Measurements from ENCODE around the gene INTS13. TPM values are rescaled to one million over a fixed set of nuclear protein-coding genes. Genes with fewer than 3 reads are reported as not detected.
A peak's percentile ranks its signal among the peaks of the same experiment; 100 is the strongest.

Gene INTS13
- total RNA-seq, 1 experiment from 2014 or later = 55.4 TPM

- Histone ChIP-seq H3K36me3 (replicated peaks; ENCODE audit: control insufficient read depth, insufficient read depth, low read length) (no peaks in the 10 kb centered on the region), H3K27me3 (ENCODE audit: control insufficient read depth, insufficient read depth, low read length) (no peaks in the 10 kb centered on the region), H3K4me3 (ENCODE audit: insufficient read depth, low read depth, low read length) (no peak overlapping the region)
- DNase-seq = no peak
Measured at GRCh38 chr12:26940516-26941214, 2.9 kb upstream of the INTS13 start.

DNA sequence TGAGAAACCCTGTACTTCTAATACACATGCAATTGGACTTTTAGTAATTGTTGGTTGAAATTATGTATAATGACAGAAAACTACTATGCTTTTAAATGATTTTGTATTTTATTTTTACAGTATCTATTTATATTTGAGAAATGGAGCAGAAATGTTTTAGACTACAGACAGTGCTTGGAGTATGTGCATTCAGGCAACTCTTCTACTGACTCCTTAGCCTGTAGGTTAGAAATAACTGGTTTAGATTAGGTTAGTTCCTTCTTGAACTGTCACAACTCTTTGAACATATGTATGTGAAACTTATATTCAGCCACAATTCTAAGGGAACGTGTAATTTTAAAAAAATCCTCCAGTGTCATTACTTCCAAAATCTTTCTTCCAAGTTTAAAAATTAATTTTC, 2.2 kb upstream of the INTS13 start:
- Histone ChIP-seq H3K36me3 (replicated peaks; ENCODE audit: control insufficient read depth, insufficient read depth, low read length) (peaks cover 2% of the 10 kb centered on the region; the same call in 1 of the 2 replicates), H3K27me3 (ENCODE audit: control insufficient read depth, insufficient read depth, low read length) (no peaks in the 10 kb centered on the region), H3K4me3 (ENCODE audit: insufficient read depth, low read depth, low read length) (no peak overlapping the region)
- DNase-seq = no peak

DNA sequence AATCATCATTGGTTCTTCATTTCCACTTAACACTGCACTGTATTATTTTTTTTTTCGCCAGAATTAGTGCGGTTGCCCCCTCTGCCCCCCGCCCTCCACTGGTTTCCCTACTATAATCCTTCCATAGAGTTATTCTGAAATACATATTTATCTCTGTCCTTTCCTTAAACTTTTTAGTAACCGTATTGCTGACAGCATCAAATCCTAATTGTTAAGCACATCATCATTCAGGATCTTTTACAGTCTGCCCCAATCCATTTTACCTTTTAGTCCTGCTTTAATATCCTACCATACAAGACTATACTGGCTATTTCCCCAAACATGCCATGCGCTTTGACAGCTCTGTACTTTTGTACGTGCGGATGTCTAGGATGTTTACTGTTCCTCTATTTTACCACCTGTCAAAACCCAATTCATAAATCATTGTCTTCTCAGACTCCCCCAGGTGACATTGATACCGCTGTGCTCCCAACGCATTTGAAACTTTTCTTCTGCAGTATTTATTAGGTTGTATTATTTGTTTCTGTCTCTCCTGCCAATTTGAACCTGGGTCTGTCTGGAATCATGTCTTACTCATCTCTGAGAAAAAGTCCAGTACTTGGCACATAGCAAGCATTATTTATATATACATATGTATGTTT, 1.5 kb upstream of the INTS13 start:
- Histone ChIP-seq H3K27me3 (ENCODE audit: control insufficient read depth, insufficient read depth, low read length) (no peaks in the 10 kb centered on the region), H3K4me3 (ENCODE audit: insufficient read depth, low read depth, low read length) (peak overlapping the region; percentile 92), H3K36me3 (replicated peaks; ENCODE audit: control insufficient read depth, insufficient read depth, low read length) (peaks cover 2% of the 10 kb centered on the region; the same call in 1 of the 2 replicates)
- DNase-seq = no peak

DNA sequence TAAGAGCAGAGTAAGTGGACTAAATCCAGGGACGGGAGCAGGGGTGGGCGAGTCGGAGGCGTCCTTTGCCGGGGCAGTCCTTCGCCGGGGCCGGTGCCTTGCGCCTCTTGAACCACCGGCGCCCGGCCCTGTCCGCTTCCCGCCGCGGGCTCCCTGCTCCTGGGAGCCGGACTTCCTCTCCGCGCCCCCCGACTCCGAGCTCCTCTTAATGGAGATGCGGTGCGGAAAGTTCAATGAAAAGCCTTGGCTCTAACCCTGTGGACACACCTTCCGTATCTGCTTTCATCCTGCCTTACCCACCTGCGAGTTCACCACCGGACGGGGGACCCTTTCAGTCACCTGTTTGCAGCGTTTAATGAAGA, 901 bp upstream of the INTS13 start:
- H3K27me3 ChIP-seq (ENCODE audit: control insufficient read depth, insufficient read depth, low read length) = no peaks in the 10 kb centered on the region
- peaks cover 2% of the 10 kb centered on the region; the same call in 1 of the 2 replicates for H3K36me3 ChIP-seq (replicated peaks; ENCODE audit: control insufficient read depth, insufficient read depth, low read length)
- H3K4me3 ChIP-seq (ENCODE audit: insufficient read depth, low read depth, low read length) = peak overlapping the region; percentile 92
- no peak for DNase-seq

DNA sequence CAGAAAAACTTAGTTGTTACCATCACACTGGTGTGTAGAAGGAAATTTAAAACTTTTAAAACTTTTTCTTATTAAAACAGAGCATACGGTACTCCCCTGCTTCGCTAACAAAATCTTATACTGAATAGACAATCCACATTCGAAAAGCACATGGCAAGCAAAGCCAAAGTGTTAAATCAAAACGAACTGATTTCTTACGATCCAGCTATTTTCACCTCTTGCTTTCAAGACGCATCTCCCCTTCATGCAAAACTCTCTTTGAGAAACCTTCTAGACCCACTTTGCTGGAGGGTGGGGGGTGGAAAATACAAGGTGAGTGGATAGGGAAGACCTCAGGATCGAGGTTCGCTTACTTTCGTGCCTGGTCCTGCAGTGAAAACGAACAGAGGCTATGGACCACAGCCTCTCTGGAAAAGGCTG, 328 bp downstream of the INTS13 start:
- no peaks in the 10 kb centered on the region for H3K27me3 ChIP-seq (ENCODE audit: control insufficient read depth, insufficient read depth, low read length)
- peak overlapping the region; percentile 92 for H3K4me3 ChIP-seq (ENCODE audit: insufficient read depth, low read depth, low read length)
- no peak for DNase-seq
- H3K36me3 ChIP-seq (replicated peaks; ENCODE audit: control insufficient read depth, insufficient read depth, low read length) = peaks cover 2% of the 10 kb centered on the region; the same call in 1 of the 2 replicates

GRCh38 chr12:26936559-26937442, 980 bp downstream of the INTS13 start:
- H3K4me3 ChIP-seq (ENCODE audit: insufficient read depth, low read depth, low read length) = peak overlapping the region; percentile 92
- peaks cover 4% of the 10 kb centered on the region; the same call in 1 of the 2 replicates for H3K36me3 ChIP-seq (replicated peaks; ENCODE audit: control insufficient read depth, insufficient read depth, low read length)
- no peak for DNase-seq
- H3K27me3 ChIP-seq (ENCODE audit: control insufficient read depth, insufficient read depth, low read length) = no peaks in the 10 kb centered on the region

DNA sequence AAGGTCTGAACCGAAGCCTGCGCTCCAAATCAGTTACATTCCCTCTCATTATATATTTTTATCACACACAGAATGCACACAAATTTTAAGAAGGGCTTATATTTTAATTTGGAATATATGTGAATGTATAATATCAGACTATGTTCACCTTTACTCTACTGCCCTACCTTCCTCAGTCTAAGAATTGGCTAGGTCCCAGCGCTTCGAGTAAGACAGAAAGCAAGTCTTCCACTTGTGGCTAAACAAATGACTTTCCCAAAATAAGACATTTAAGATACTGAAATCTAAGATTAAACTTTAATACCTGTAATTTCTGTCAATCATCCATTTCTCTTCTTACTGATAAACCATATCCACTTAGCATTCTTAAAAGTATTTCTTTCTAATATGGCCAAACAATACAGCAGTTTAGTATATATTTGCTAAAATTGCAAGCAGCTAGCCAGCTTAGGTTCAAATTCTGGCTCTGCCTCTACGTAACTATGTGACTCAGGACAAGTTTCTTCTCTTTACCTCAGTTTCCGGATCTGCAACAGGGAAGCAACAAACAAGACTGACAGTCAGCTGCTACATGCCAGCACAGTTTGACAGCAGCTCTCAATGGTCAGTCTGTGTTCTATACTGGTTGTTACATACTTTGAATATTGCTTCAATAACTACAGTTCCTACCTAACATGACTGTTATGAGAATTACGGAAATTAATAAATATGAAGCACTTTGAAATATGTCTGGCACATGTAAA, 2.0 kb downstream of the INTS13 start:
- H3K4me3 ChIP-seq (ENCODE audit: insufficient read depth, low read depth, low read length) = no peak overlapping the region
- H3K36me3 ChIP-seq (replicated peaks; ENCODE audit: control insufficient read depth, insufficient read depth, low read length) = peaks cover 4% of the 10 kb centered on the region; the same call in 1 of the 2 replicates
- DNase-seq = no peak
- H3K27me3 ChIP-seq (ENCODE audit: control insufficient read depth, insufficient read depth, low read length) = no peaks in the 10 kb centered on the region

DNA sequence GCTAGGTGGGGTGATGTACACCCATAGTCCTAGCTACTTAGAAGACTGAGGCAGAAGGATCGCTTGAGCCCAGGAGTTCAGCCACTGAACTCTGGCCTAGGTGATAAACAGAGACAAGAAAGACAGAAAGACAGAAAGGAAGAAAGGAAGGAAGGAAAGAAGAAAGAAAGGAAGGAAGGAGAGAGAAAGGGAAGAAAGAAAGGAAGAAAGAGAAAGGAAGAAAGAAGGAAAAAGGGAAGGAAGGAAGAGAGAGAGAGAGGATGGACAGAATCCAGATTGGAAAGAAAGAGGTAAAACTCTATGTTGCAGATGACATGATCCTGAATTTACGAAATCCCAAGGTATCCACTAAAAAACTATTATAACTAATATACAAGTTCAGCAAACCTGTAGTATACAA, 8.2 kb downstream of the INTS13 start:
- H3K4me3 ChIP-seq (ENCODE audit: insufficient read depth, low read depth, low read length) = no peak overlapping the region
- DNase-seq = no peak
- peaks cover 11% of the 10 kb centered on the region for H3K36me3 ChIP-seq (replicated peaks; ENCODE audit: control insufficient read depth, insufficient read depth, low read length)
- no peaks in the 10 kb centered on the region for H3K27me3 ChIP-seq (ENCODE audit: control insufficient read depth, insufficient read depth, low read length)

GRCh38 chr12:26928661-26929060, 9.1 kb downstream of the INTS13 start:
- Histone ChIP-seq H3K4me3 (ENCODE audit: insufficient read depth, low read depth, low read length) (no peak overlapping the region), H3K27me3 (ENCODE audit: control insufficient read depth, insufficient read depth, low read length) (no peaks in the 10 kb centered on the region), H3K36me3 (replicated peaks; ENCODE audit: control insufficient read depth, insufficient read depth, low read length) (peaks cover 11% of the 10 kb centered on the region)
- no peak for DNase-seq

- H3K4me3 ChIP-seq (ENCODE audit: insufficient read depth, low read depth, low read length) = no peak overlapping the region
- peaks cover 10% of the 10 kb centered on the region for H3K36me3 ChIP-seq (replicated peaks; ENCODE audit: control insufficient read depth, insufficient read depth, low read length)
- no peaks in the 10 kb centered on the region for H3K27me3 ChIP-seq (ENCODE audit: control insufficient read depth, insufficient read depth, low read length)
- DNase-seq = no peak
Measured at GRCh38 chr12:26921886-26922285, 15.9 kb downstream of the INTS13 start.

GRCh38 chr12:26919216-26919555, 18.6 kb downstream of the INTS13 start:
- H3K36me3 ChIP-seq (replicated peaks; ENCODE audit: control insufficient read depth, insufficient read depth, low read length) = peaks cover 7% of the 10 kb centered on the region
- H3K27me3 ChIP-seq (ENCODE audit: control insufficient read depth, insufficient read depth, low read length) = no peaks in the 10 kb centered on the region
- DNase-seq = no peak

GRCh38 chr12:26918321-26919215, 19.2 kb downstream of the INTS13 start:
- Histone ChIP-seq H3K27me3 (ENCODE audit: control insufficient read depth, insufficient read depth, low read length) (no peaks in the 10 kb centered on the region), H3K36me3 (replicated peaks; ENCODE audit: control insufficient read depth, insufficient read depth, low read length) (peaks cover 9% of the 10 kb centered on the region), H3K4me3 (ENCODE audit: insufficient read depth, low read depth, low read length) (no peak overlapping the region)
- no peak for DNase-seq

More at GRCh38 chr12:26919216-26919555, 18.6 kb downstream of the INTS13 start:
- H3K4me3 ChIP-seq (ENCODE audit: insufficient read depth, low read depth, low read length) = no peak overlapping the region

DNA sequence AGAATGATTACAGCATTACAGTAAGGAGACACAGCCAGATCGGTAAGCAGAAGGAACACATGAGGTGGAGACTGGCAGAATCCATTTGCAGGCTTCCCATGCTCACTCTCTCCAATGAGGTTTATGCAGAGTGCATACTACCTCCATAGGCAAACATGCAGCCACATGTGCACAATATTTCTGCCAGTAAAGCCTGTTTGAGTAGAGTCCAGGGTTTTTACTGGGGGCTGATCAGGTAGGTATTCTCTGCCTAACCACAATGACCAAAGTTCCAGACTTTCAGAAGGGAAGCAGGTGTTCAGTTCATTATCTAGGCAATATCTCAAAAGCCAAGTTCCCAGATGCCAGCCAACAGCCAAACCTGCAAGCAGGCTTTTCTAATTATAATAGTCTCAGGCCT, 31.1 kb downstream of the INTS13 start:
- no peak for DNase-seq
- H3K36me3 ChIP-seq (replicated peaks; ENCODE audit: control insufficient read depth, insufficient read depth, low read length) = peaks cover 7% of the 10 kb centered on the region
- no peaks in the 10 kb centered on the region for H3K27me3 ChIP-seq (ENCODE audit: control insufficient read depth, insufficient read depth, low read length)
- no peak overlapping the region for H3K4me3 ChIP-seq (ENCODE audit: insufficient read depth, low read depth, low read length)

Data from H7 (cell line).